GM19240 (cell line): ENCODE results near the gene ZNF628.
"Not testable (repeated sequence)": the region's sequence is repeated elsewhere in the genome, so short reads cannot be mapped to it uniquely, and the experiment has no call there.

Experiments used
- DNase-seq: peaks from one replicate; pipeline ENCODE4 v3.0.0; 2011; ENCODE audit warnings: low spot score; ENCODE audit not compliant: insufficient read length

ZNF628 gene

DNA sequence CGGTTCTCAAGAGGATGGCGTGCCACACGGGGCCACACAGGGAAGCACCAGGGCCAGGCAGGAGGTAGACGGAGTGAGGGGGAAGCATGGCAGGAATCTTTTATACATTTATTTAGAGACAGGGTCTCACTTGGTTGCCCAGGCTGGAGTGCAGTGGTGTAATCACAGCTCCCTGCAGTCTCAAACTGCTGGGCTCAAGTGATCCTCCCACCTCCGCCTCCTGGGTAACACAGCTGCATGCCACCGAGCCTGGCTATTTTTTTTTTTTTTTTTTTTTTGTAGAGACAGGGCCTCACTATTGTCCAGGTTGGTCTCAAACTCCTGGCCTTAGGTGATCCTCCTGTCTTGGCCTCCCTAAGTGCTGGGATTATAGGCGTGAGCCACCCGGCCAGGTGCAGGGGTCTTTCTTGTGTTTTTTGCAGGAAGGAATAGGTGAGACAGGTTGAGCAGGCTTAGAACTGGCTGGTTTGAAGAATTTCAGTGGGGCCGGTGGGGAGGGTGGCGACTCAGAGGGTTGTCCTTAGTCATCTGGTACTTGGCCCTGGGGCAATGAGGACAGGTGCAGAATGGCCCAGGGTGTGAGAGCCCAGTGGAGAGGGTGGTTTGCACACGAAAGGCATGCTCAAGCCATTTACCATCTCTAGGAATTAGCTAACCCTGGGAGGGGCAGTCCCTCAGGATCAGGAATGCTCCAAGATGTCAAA is 19.4 kb downstream of the ZNF628 start:
- no peak for DNase-seq

GRCh38 chr19:55496820-55497219 is 20.4 kb downstream of the ZNF628 start:
- DNase-seq: not testable (repeated sequence)

- DNase-seq: no peak
These were observed 21.3 kb downstream of the ZNF628 start for GRCh38 chr19:55497763-55498162.

GRCh38 chr19:55498246-55498840 is 21.9 kb downstream of the ZNF628 start:
- DNase-seq: no peak

DNA sequence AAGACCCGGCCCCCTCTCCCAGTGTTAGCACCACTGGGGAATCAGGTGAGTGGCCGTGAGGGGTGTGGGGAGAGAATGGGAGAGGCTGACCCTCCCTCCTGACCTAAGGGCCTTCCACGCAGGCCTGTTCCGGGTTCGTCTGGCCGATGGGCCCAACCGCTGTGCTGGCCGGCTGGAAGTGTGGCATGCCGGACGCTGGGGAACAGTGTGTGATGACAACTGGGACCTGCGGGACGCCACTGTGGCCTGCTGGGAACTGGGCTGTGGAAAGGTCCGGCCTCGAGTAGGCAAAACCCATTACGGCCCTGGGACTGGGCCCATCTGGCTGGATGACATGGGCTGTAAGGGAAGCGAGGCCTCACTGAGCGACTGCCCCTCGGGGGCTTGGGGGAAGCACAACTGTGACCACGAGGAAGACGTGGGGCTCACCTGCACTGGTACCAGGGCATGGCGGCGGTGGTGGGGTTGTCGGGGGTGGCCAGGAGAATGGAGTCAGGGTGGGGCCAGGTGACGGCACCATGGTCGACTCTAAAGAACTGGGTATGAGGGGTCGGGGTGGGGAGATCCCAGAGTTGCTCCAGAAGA is 24.0 kb downstream of the ZNF628 start:
- no peak for DNase-seq

- DNase-seq: no peak
These were observed 26.0 kb downstream of the ZNF628 start for GRCh38 chr19:55502197-55502952.

- no peak for DNase-seq
These were observed 26.7 kb downstream of the ZNF628 start for GRCh38 chr19:55503157-55503501.

DNA sequence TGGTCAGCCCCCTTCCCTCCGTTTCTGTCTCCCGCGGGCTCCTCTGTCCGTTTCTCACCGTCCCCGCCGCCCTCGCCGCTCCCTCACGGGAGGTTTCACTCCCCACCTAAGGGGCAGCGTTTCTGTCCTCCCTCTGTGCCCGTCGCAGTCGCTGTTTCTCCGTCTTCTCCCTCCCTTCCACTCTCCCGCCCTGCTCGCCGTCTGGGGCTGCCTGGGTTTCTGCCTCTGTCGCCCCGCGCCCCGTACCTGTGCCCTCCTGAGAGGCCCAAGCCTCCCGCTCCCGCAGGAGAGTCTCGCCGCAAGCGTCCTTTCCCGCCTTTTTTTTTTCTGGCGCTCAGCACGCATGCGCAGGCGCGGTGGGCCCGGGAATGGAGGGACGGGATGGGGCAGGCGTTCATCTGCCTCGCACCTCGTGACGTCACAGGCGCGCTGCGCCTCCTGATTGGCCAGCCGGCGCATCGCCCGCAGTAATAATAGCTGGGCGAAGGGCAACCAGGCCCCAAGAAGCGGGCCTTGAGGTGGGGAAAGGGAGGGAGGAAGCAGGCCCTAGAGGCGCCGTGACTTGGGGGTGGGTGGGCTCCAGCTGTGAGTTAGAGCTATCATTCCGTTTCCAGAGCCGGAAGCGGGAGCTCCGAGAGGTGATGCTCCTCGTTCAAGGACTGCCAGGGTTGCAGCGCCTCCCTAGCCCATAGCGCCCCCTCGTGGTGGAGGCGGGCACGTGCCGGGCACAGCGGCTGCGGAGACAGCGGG is 27.3 kb downstream of the ZNF628 start:
- DNase-seq: peak; percentile 97

DNA sequence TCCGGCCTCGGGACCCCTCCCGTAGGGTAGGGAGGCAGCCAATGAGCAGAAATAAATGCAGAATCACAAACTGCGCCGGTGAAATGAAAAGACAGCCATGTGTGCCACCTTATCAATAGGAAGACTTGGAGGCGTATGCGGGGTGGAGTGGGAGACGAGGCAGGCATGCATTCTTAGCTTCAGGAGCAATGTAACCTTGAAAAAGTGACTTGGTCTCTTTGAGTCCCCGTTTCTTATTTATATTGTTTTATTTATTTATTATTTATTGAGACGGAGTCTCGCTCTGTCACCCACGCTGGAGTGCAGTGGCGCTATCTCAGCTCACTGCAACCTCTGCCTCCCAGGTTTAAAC is 27.8 kb downstream of the ZNF628 start:
- DNase-seq: no peak

- no peak for DNase-seq
These were observed 28.6 kb downstream of the ZNF628 start for GRCh38 chr19:55504981-55505380.

GRCh38 chr19:55508120-55508519 is 31.7 kb downstream of the ZNF628 start:
- DNase-seq: no peak

GRCh38 chr19:55516878-55517620 is 40.6 kb downstream of the ZNF628 start:
- DNase-seq: peak; percentile 100

GRCh38 chr19:55519451-55520311 is 43.3 kb downstream of the ZNF628 start:
- DNase-seq: no peak

GRCh38 chr19:55520691-55521292 is 44.4 kb downstream of the ZNF628 start:
- DNase-seq: no peak

DNA sequence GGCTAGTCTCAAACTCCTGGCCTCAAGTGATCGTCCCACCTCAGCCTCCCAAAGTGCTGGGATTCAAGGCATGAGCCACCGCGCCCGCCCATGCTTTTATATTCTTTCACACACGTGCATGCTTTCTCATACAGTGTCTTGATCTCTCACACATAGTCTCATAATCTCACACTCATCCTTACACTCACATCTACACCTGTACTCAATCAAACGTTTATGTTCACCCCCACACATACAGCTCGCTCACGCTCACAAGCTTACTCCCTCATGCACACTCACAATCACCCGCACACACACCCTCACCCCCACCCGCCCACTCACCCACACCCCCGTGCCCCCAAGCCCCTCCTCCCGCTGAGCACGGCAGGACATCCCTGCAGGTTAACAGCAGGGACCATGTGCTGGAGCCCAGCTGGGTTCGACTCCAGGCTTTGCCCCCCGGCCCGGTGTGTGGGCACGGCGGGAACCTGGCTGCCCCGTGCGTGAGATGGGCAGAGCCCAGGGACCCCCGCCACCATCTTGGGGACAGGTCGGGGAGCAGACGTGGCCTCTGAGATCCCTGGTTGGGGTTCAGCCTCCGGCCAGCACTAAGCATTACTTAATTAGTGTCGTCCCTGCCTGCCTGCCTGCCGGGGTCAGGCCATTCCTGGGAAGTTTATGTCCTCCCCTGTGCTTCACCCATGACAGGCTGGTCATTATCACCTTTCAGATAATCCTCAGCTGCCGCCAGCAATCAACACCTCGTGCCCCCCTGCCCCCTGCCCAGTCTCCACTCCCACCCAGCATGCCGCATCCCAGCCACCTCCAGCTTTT is 49.1 kb downstream of the ZNF628 start:
- DNase-seq: no peak

- DNase-seq: no peak
These were observed 50.1 kb downstream of the ZNF628 start for GRCh38 chr19:55526216-55527196.

GRCh38 chr19:55527197-55528029 is 51.0 kb downstream of the ZNF628 start:
- no peak for DNase-seq
